ENCODE results near the gene MYO1A.

MYO1A gene

GRCh38 chr12:57088354-57089270 lies 38.7 kb upstream of the MYO1A start, which contains the start of gene NAB2 (continued):
- TF ChIP-seq ZNF513 (tag by site-specific recombination; IDR thresholded peaks at IDR 0.05) = no peak
- TF ChIP-seq ZNF350 (tag by site-specific recombination; IDR thresholded peaks at IDR 0.05) = no peak
- TF ChIP-seq ZNF777 (tag by site-specific recombination; IDR thresholded peaks at IDR 0.05; ENCODE audit: borderline replicate concordance) = peak; percentile 58
- TF ChIP-seq, protein P1, sequence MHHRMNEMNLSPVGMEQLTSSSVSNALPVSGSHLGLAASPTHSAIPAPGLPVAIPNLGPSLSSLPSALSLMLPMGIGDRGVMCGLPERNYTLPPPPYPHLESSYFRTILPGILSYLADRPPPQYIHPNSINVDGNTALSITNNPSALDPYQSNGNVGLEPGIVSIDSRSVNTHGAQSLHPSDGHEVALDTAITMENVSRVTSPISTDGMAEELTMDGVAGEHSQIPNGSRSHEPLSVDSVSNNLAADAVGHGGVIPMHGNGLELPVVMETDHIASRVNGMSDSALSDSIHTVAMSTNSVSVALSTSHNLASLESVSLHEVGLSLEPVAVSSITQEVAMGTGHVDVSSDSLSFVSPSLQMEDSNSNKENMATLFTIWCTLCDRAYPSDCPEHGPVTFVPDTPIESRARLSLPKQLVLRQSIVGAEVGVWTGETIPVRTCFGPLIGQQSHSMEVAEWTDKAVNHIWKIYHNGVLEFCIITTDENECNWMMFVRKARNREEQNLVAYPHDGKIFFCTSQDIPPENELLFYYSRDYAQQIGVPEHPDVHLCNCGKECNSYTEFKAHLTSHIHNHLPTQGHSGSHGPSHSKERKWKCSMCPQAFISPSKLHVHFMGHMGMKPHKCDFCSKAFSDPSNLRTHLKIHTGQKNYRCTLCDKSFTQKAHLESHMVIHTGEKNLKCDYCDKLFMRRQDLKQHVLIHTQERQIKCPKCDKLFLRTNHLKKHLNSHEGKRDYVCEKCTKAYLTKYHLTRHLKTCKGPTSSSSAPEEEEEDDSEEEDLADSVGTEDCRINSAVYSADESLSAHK (tag by site-specific recombination; IDR thresholded peaks at IDR 0.05) = peak; percentile 49; the same call in 1 of the 2 replicates
- no peak for TF ChIP-seq ZNF488 (tag by site-specific recombination; IDR thresholded peaks at IDR 0.05)
- no peak for TF ChIP-seq YY1 (tag by site-specific recombination; IDR thresholded peaks at IDR 0.05)
- TF ChIP-seq ZNF433 (tag by site-specific recombination; IDR thresholded peaks at IDR 0.05; ENCODE audit: low read depth) = no peak
- peak; percentile 44 for TF ChIP-seq OSR2 (tag by site-specific recombination; IDR thresholded peaks at IDR 0.05)
- no peak for TF ChIP-seq ZNF544 (tag by site-specific recombination; IDR thresholded peaks at IDR 0.05)
- TF ChIP-seq, protein P2, sequence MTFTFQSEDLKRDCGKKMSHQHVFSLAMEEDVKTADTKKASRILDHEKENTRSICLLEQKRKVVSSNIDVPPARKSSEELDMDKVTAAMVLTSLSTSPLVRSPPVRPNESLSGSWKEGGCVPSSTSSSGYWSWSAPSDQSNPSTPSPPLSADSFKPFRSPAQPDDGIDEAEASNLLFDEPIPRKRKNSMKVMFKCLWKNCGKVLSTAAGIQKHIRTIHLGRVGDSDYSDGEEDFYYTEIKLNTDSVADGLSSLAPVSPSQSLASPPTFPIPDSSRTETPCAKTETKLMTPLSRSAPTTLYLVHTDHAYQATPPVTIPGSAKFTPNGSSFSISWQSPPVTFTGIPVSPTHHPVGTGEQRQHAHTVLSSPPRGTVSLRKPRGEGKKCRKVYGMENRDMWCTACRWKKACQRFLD (tag by site-specific recombination; IDR thresholded peaks at IDR 0.05) = no peak
- TF ChIP-seq ZNF19 (tag by site-specific recombination; IDR thresholded peaks at IDR 0.05; ENCODE audit: low read depth) = no peak
- TF ChIP-seq ZNF280C (tag by site-specific recombination; IDR thresholded peaks at IDR 0.05) = no peak
- TF ChIP-seq EGR2 (tag by site-specific recombination; IDR thresholded peaks at IDR 0.05; ENCODE audit: low read depth) = peak; percentile 93
- no peak for TF ChIP-seq ZNF621 (tag by site-specific recombination; IDR thresholded peaks at IDR 0.05)
- no peak for TF ChIP-seq ZNF16 (tag by site-specific recombination; IDR thresholded peaks at IDR 0.05; ENCODE audit: low read depth)
- TF ChIP-seq ZNF354C (tag by site-specific recombination; IDR thresholded peaks at IDR 0.05; ENCODE audit: borderline replicate concordance, low read depth) = no peak
- TF ChIP-seq, protein P3, sequence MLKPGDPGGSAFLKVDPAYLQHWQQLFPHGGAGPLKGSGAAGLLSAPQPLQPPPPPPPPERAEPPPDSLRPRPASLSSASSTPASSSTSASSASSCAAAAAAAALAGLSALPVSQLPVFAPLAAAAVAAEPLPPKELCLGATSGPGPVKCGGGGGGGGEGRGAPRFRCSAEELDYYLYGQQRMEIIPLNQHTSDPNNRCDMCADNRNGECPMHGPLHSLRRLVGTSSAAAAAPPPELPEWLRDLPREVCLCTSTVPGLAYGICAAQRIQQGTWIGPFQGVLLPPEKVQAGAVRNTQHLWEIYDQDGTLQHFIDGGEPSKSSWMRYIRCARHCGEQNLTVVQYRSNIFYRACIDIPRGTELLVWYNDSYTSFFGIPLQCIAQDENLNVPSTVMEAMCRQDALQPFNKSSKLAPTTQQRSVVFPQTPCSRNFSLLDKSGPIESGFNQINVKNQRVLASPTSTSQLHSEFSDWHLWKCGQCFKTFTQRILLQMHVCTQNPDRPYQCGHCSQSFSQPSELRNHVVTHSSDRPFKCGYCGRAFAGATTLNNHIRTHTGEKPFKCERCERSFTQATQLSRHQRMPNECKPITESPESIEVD (tag by site-specific recombination; IDR thresholded peaks at IDR 0.05) = no peak
- peak; percentile 60; the same call in 1 of the 2 replicates for TF ChIP-seq BCL11A (tag by site-specific recombination; IDR thresholded peaks at IDR 0.05; ENCODE audit: low read depth)
- no peak; the same call in 1 of the 2 replicates for TF ChIP-seq ZBTB1 (tag by site-specific recombination; IDR thresholded peaks at IDR 0.05)
- no peak for TF ChIP-seq RBAK (tag by site-specific recombination; IDR thresholded peaks at IDR 0.05)
- no peak for TF ChIP-seq ZNF112 (tag by site-specific recombination; IDR thresholded peaks at IDR 0.05)
- TF ChIP-seq, protein P4, sequence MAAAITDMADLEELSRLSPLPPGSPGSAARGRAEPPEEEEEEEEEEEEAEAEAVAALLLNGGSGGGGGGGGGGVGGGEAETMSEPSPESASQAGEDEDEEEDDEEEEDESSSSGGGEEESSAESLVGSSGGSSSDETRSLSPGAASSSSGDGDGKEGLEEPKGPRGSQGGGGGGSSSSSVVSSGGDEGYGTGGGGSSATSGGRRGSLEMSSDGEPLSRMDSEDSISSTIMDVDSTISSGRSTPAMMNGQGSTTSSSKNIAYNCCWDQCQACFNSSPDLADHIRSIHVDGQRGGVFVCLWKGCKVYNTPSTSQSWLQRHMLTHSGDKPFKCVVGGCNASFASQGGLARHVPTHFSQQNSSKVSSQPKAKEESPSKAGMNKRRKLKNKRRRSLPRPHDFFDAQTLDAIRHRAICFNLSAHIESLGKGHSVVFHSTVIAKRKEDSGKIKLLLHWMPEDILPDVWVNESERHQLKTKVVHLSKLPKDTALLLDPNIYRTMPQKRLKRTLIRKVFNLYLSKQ (tag by site-specific recombination; IDR thresholded peaks at IDR 0.05; ENCODE audit: borderline replicate concordance) = no peak
- peak; percentile 98 for TF ChIP-seq ZXDB (tag by site-specific recombination; IDR thresholded peaks at IDR 0.05)
- TF ChIP-seq ZSCAN16 (tag by site-specific recombination; IDR thresholded peaks at IDR 0.05) = no peak
- no peak; the same call in 1 of the 2 replicates for TF ChIP-seq KLF7 (tag by site-specific recombination; IDR thresholded peaks at IDR 0.05; ENCODE audit: borderline replicate concordance)
- TF ChIP-seq ZNF138 (tag by site-specific recombination; IDR thresholded peaks at IDR 0.05; ENCODE audit: borderline replicate concordance) = no peak
- no peak for TF ChIP-seq GFI1B (tag by site-specific recombination; IDR thresholded peaks at IDR 0.05)
- TF ChIP-seq ZNF677 (tag by site-specific recombination; IDR thresholded peaks at IDR 0.05) = no peak

Data from HEK293 (cell line).